ENCODE data around the gene REEP5.

REEP5 gene

GRCh38 chr5:112921833-112922817 lies at the start of gene REEP5:
REEP5 (minus strand) TSS chr5:112922227; CDS start chr5:112922190, 37 bp downstream.
- Histone ChIP-seq H3K79me2 (ENCODE audit: insufficient read depth, low read length) (peaks cover 15% of the 10 kb centered on the region), H4K20me1 (ENCODE audit: insufficient read depth, low read length, poor library complexity, severe bottlenecking) (no peaks in the 10 kb centered on the region), H3K27me3 (ENCODE audit: insufficient read depth, low read length, poor library complexity, severe bottlenecking) (no peaks in the 10 kb centered on the region), H3K4me1 (ENCODE audit: insufficient read depth, low read length, poor library complexity, severe bottlenecking) (peaks cover 9% of the 10 kb centered on the region), H3K9me3 (ENCODE audit: insufficient read depth, low read depth, low read length) (no peaks in the 10 kb centered on the region), H3K4me2 (ENCODE audit: low read depth, low read length, poor library complexity, severe bottlenecking) (peak within 1 kb of the TSS; percentile 94), H2AFZ (ENCODE audit: low read length) (peak within 1 kb of the TSS; percentile 92), H3K9ac (ENCODE audit: low read depth, low read length, poor library complexity, severe bottlenecking) (peak within 1 kb of the TSS; percentile 80), H3K4me3 (ENCODE audit: low read length, poor library complexity, severe bottlenecking) (peak within 1 kb of the TSS; percentile 89), H3K36me3 (ENCODE audit: insufficient read depth, low read length) (no peaks in the 10 kb centered on the region), H3F3A (ENCODE audit: low read depth) (no peaks in the 10 kb centered on the region), H3K9me2 (replicated peaks; ENCODE audit: low read depth, low read length) (no peaks in the 10 kb centered on the region)
- TF ChIP-seq, protein P1, sequence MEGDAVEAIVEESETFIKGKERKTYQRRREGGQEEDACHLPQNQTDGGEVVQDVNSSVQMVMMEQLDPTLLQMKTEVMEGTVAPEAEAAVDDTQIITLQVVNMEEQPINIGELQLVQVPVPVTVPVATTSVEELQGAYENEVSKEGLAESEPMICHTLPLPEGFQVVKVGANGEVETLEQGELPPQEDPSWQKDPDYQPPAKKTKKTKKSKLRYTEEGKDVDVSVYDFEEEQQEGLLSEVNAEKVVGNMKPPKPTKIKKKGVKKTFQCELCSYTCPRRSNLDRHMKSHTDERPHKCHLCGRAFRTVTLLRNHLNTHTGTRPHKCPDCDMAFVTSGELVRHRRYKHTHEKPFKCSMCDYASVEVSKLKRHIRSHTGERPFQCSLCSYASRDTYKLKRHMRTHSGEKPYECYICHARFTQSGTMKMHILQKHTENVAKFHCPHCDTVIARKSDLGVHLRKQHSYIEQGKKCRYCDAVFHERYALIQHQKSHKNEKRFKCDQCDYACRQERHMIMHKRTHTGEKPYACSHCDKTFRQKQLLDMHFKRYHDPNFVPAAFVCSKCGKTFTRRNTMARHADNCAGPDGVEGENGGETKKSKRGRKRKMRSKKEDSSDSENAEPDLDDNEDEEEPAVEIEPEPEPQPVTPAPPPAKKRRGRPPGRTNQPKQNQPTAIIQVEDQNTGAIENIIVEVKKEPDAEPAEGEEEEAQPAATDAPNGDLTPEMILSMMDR (conservative IDR thresholded peaks at IDR 0.05; ENCODE audit: low read length) = peak; percentile 54
- no peak for TF ChIP-seq EZH2phosphoT487 (IDR thresholded peaks at IDR 0.05; ENCODE audit: borderline replicate concordance)

- no peak for TF ChIP-seq EZH2phosphoT487 (IDR thresholded peaks at IDR 0.05; ENCODE audit: borderline replicate concordance)
- TF ChIP-seq, protein P1 (conservative IDR thresholded peaks at IDR 0.05; ENCODE audit: low read length) = no peak
- no peaks in the 10 kb centered on the region for H3K79me2 ChIP-seq (ENCODE audit: insufficient read depth, low read length)
- H2AFZ ChIP-seq (ENCODE audit: low read length) = no peak overlapping the region
- H3F3A ChIP-seq (ENCODE audit: low read depth) = no peaks in the 10 kb centered on the region
- no peaks in the 10 kb centered on the region for H3K36me3 ChIP-seq (ENCODE audit: insufficient read depth, low read length)
- no peaks in the 10 kb centered on the region for H3K9me2 ChIP-seq (replicated peaks; ENCODE audit: low read depth, low read length)
- peaks cover 20% of the 10 kb centered on the region for H3K4me1 ChIP-seq (ENCODE audit: insufficient read depth, low read length, poor library complexity, severe bottlenecking)
- no peak overlapping the region for H3K9ac ChIP-seq (ENCODE audit: low read depth, low read length, poor library complexity, severe bottlenecking)
- H3K9me3 ChIP-seq (ENCODE audit: insufficient read depth, low read depth, low read length) = no peaks in the 10 kb centered on the region
- H3K4me3 ChIP-seq (ENCODE audit: low read length, poor library complexity, severe bottlenecking) = no peak overlapping the region
- H3K4me2 ChIP-seq (ENCODE audit: low read depth, low read length, poor library complexity, severe bottlenecking) = no peak overlapping the region
- no peaks in the 10 kb centered on the region for H4K20me1 ChIP-seq (ENCODE audit: insufficient read depth, low read length, poor library complexity, severe bottlenecking)
- no peaks in the 10 kb centered on the region for H3K27me3 ChIP-seq (ENCODE audit: insufficient read depth, low read length, poor library complexity, severe bottlenecking)
Measured at GRCh38 chr5:112971276-112971675, 49.2 kb upstream of the REEP5 start.

DNA sequence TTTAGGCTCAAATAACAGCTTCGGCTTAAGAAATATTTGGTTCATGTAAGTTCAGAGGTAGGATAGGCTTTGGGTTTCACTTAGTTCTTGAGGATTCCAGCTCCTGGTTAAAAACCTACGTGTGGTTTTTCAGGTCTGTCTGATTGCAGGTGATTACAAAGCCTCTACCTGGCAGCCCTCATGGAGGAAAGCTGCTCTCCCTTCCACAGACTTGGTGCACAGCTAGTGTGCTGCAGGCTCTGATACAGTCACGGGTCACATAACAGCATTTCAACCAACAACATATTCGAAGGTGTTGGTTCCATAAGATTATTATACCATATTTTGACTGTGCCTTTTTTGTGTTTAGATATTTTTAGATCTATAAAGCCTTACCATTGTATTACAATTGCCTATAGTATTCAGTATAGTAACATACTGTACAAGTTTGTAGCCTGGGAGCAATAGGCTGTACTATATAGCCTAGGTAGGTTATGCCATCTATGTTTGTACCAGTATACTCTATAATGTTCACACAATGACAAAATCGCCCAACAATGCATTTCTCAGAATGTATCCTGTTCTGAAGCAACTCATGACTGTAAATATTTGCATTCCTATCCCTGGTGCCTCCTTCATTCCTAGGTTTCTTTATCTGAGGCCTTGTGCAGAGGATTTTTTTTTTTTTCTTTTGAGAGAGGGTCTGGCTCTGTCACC lies 46.5 kb upstream of the REEP5 start:
- Histone ChIP-seq H3K4me3 (ENCODE audit: low read length, poor library complexity, severe bottlenecking) (no peak overlapping the region), H3K27me3 (ENCODE audit: insufficient read depth, low read length, poor library complexity, severe bottlenecking) (no peaks in the 10 kb centered on the region), H3K4me1 (ENCODE audit: insufficient read depth, low read length, poor library complexity, severe bottlenecking) (no peaks in the 10 kb centered on the region), H3F3A (ENCODE audit: low read depth) (no peaks in the 10 kb centered on the region), H2AFZ (ENCODE audit: low read length) (no peak overlapping the region), H3K36me3 (ENCODE audit: insufficient read depth, low read length) (no peaks in the 10 kb centered on the region), H4K20me1 (ENCODE audit: insufficient read depth, low read length, poor library complexity, severe bottlenecking) (no peaks in the 10 kb centered on the region), H3K9me3 (ENCODE audit: insufficient read depth, low read depth, low read length) (no peaks in the 10 kb centered on the region), H3K9ac (ENCODE audit: low read depth, low read length, poor library complexity, severe bottlenecking) (no peak overlapping the region), H3K4me2 (ENCODE audit: low read depth, low read length, poor library complexity, severe bottlenecking) (no peak overlapping the region), H3K79me2 (ENCODE audit: insufficient read depth, low read length) (no peaks in the 10 kb centered on the region), H3K9me2 (replicated peaks; ENCODE audit: low read depth, low read length) (no peaks in the 10 kb centered on the region)
- no peak for TF ChIP-seq EZH2phosphoT487 (IDR thresholded peaks at IDR 0.05; ENCODE audit: borderline replicate concordance)
- TF ChIP-seq, protein P1 (conservative IDR thresholded peaks at IDR 0.05; ENCODE audit: low read length) = no peak
